ENCODE results near the gene PLB1. TPM values are rescaled to one million over a fixed set of nuclear protein-coding genes. Genes with fewer than 3 reads are reported as not detected.

PLB1 gene
- total RNA-seq, 2 donors from 2014 or later: 7.4 to 9.6 TPM

DNA sequence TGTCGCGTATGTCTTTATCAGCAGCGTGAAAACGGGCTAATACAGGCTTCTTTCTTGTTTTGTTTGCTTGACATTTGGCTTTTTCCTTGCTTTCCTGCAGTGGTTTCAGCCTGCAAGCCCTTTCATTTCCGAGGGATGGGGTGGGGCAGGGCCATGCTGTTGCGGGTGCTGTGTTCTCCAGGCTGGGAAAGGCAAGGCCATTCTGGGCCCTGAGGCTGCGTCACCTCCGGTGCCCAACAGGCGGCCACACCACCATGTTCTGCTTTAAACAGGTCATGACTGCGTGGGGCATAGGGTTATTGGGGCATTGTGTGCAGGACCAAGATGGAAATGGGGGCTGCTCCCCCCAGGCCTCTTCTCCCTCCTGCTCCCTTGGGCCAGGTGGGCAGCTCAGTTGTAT, 38.6 kb upstream of the PLB1 start:
- H3K27me3 ChIP-seq (replicated peaks; ENCODE audit: insufficient read depth): no peaks in the 10 kb centered on the region
- DNase-seq (ENCODE audit: low spot score): no peak
- no peak for TF ChIP-seq POLR2AphosphoS5 (IDR thresholded peaks at IDR 0.05)
- TF ChIP-seq CTCF (IDR thresholded peaks at IDR 0.05): no peak
- TF ChIP-seq POLR2A (IDR thresholded peaks at IDR 0.05): no peak
- no peaks in the 10 kb centered on the region for H3K36me3 ChIP-seq
- H3K9me3 ChIP-seq: no peaks in the 10 kb centered on the region
- no peak overlapping the region for H3K4me3 ChIP-seq
- H3K27ac ChIP-seq: no peak overlapping the region
- no peaks in the 10 kb centered on the region for H3K4me1 ChIP-seq (replicated peaks)
- intact Hi-C loops (cut with DNase I): no loop called here
- WGBS: 94% methylated on average over 10 of the region's 10 CpGs

DNA sequence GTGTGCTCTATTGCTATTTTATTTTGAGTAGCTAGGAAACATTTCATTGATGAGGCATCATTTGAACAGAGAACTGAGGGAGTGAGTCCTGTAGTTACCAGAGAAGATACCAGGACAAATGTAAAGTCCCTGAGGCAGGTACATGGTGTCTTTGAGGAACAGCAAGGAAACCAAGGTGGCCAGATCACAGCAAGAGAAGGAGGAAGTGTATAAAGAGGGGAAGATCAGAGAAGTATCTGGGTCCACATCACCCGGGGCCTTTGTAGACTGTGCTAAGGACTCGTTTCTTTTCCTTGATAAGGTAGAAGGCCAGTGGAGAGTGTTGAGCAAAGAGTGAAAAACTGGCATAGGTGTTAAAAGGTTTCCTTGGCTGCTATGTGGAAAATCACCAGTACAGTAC, 34.8 kb upstream of the PLB1 start:
- Histone ChIP-seq H3K9me3 (no peaks in the 10 kb centered on the region), H3K36me3 (no peaks in the 10 kb centered on the region)
- intact Hi-C loops (cut with DNase I): no loop called here

GRCh38 chr2:28462122-28462521, 33.7 kb upstream of the PLB1 start:
- H3K27me3 ChIP-seq (replicated peaks; ENCODE audit: insufficient read depth): no peaks in the 10 kb centered on the region
- intact Hi-C loops (cut with DNase I): no loop called here
- TF ChIP-seq POLR2AphosphoS5 (IDR thresholded peaks at IDR 0.05) (no peak), CTCF (IDR thresholded peaks at IDR 0.05) (no peak), POLR2A (IDR thresholded peaks at IDR 0.05) (no peak)
- H3K36me3 ChIP-seq: no peaks in the 10 kb centered on the region
- DNase-seq (ENCODE audit: low spot score): no peak
- H3K4me1 ChIP-seq (replicated peaks): no peaks in the 10 kb centered on the region
- H3K4me3 ChIP-seq: no peak overlapping the region
- H3K9me3 ChIP-seq: no peaks in the 10 kb centered on the region
- H3K27ac ChIP-seq: no peak overlapping the region

More for the DNA sequence above, 34.8 kb upstream of the PLB1 start:
- H3K4me3 ChIP-seq: no peak overlapping the region
- no peaks in the 10 kb centered on the region for H3K4me1 ChIP-seq (replicated peaks)
- no peaks in the 10 kb centered on the region for H3K27me3 ChIP-seq (replicated peaks; ENCODE audit: insufficient read depth)
- WGBS: 70% methylated on average over 2 of the region's 2 CpGs
- TF ChIP-seq POLR2AphosphoS5 (IDR thresholded peaks at IDR 0.05) (no peak), POLR2A (IDR thresholded peaks at IDR 0.05) (no peak), CTCF (IDR thresholded peaks at IDR 0.05) (no peak)
- no peak overlapping the region for H3K27ac ChIP-seq
- no peak for DNase-seq (ENCODE audit: low spot score)

- intact Hi-C loops (cut with DNase I): no loop called here
- Histone ChIP-seq H3K4me3 (no peak overlapping the region), H3K36me3 (no peaks in the 10 kb centered on the region), H3K27ac (no peak overlapping the region), H3K27me3 (replicated peaks; ENCODE audit: insufficient read depth) (no peaks in the 10 kb centered on the region), H3K4me1 (replicated peaks) (no peaks in the 10 kb centered on the region), H3K9me3 (no peaks in the 10 kb centered on the region)
- WGBS: 61% methylated on average over 6 of the region's 6 CpGs
- TF ChIP-seq POLR2A (IDR thresholded peaks at IDR 0.05) (no peak), POLR2AphosphoS5 (IDR thresholded peaks at IDR 0.05) (no peak), CTCF (IDR thresholded peaks at IDR 0.05) (no peak)
- DNase-seq (ENCODE audit: low spot score): no peak
Measured at GRCh38 chr2:28463211-28463816, 32.5 kb upstream of the PLB1 start.

GRCh38 chr2:28463893-28464292, 32.0 kb upstream of the PLB1 start:
- Histone ChIP-seq H3K27ac (no peak overlapping the region), H3K4me3 (no peak overlapping the region), H3K4me1 (replicated peaks) (no peaks in the 10 kb centered on the region), H3K36me3 (no peaks in the 10 kb centered on the region), H3K9me3 (no peaks in the 10 kb centered on the region), H3K27me3 (replicated peaks; ENCODE audit: insufficient read depth) (no peaks in the 10 kb centered on the region)
- no peak for DNase-seq (ENCODE audit: low spot score)
- TF ChIP-seq POLR2AphosphoS5 (IDR thresholded peaks at IDR 0.05) (no peak), CTCF (IDR thresholded peaks at IDR 0.05) (no peak), POLR2A (IDR thresholded peaks at IDR 0.05) (no peak)
- 73% methylated on average over 4 of the region's 4 CpGs for WGBS
- intact Hi-C loops (cut with DNase I): no loop called here

Data from prostate gland (tissue), 2 donors.